PC-9 (cell line): ENCODE data around the gene FBXO44.

Experiments used
- CTCF ChIP-seq: fragments of 200-600 bp; sonication (generic); conservative IDR thresholded peaks from 2 replicates; pipeline ENCODE4 v1.6.1; 2017; ENCODE audit warnings: mixed run types, antibody characterized with exemption, mild to moderate bottlenecking, moderate library complexity
- EZH2 ChIP-seq: fragments of 200-600 bp; sonication (generic); IDR thresholded peaks from 2 replicates; pipeline ENCODE4 v1.8.0; 2017; ENCODE audit warnings: antibody characterized with exemption, low read depth

- TF ChIP-seq CTCF (no peak), EZH2 (no peak)
These were observed 46.2 kb downstream of the FBXO44 start for GRCh38 chr1:11700601-11701467.
